Upper lobe of left lung (tissue), 4 donors: ENCODE results near the gene RTBDN.

Experiments used
- CTCF ChIP-seq, 6 experiments: fragments of 450-650 bp in 4 of 6; fragments of 200-600 bp in 2 of 6; sonication (generic) in 2 of 6; IDR thresholded peaks; one replicate each; pipeline ENCODE4 v1.5.1; 2016 to 2019; ENCODE audit warnings: antibody characterized with exemption in 6 of 6
- POLR2A ChIP-seq, 4 donors: fragments of 450-650 bp; IDR thresholded peaks; one replicate each; pipeline ENCODE4 v1.5.1; 2016 to 2017; ENCODE audit warnings: antibody characterized with exemption in 4 of 4, mild to moderate bottlenecking in 2 of 4
- POLR2AphosphoS5 ChIP-seq, 2 donors: sonication (generic); formaldehyde crosslinking; IDR thresholded peaks; one replicate each; pipeline ENCODE4 v1.5.1; 2017; ENCODE audit warnings: antibody characterized with exemption in 2 of 2

DNA sequence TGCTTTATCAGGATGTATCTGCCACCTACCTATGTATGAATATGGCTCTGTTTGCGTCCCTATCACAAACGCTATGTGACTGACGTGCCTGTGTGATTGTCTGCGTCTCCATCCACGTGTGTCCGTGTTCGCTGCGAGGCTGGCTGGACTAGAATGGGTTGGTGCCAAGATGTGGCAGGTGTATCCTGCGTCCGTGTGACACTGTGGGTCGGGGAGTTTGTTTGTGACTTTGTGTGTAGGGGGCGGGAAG lies 52.3 kb downstream of the RTBDN start:
- TF ChIP-seq CTCF (IDR thresholded peaks at IDR 0.05) (no peak), POLR2AphosphoS5 (IDR thresholded peaks at IDR 0.05) (no peak), POLR2A (IDR thresholded peaks at IDR 0.05) (no peak)
